Esophagus muscularis mucosa (tissue), 4 donors: Measurements from ENCODE around the gene RAB3GAP2.

Source experiments
- CTCF ChIP-seq, 3 experiments: fragments of 200-600 bp in 2 of 3; fragments of 450-650 bp in 1 of 3; sonication (generic) in 2 of 3; IDR thresholded peaks; one replicate each; pipeline ENCODE4 v1.5.1; 2017 to 2019; ENCODE audit warnings: antibody characterized with exemption in 3 of 3, mild to moderate bottlenecking in 2 of 3, moderate library complexity in 1 of 3
- EP300 ChIP-seq: sonication (generic); formaldehyde crosslinking; IDR thresholded peaks from one replicate; pipeline ENCODE4 v1.6.1; 2017; ENCODE audit warnings: antibody characterized with exemption
- POLR2A ChIP-seq: fragments of 450-650 bp; IDR thresholded peaks from one replicate; pipeline ENCODE4 v1.6.1; 2017; ENCODE audit warnings: antibody characterized with exemption, moderate library complexity, mild to moderate bottlenecking, low read depth

GRCh38 chr1:220226752-220227151 is 45.5 kb downstream of the RAB3GAP2 start:
- TF ChIP-seq POLR2A: no peak
- TF ChIP-seq EP300: no peak
- TF ChIP-seq CTCF (IDR thresholded peaks at IDR 0.05): no peak
